Measurements from ENCODE around the gene ULBP2.

Gene ULBP2

DNA sequence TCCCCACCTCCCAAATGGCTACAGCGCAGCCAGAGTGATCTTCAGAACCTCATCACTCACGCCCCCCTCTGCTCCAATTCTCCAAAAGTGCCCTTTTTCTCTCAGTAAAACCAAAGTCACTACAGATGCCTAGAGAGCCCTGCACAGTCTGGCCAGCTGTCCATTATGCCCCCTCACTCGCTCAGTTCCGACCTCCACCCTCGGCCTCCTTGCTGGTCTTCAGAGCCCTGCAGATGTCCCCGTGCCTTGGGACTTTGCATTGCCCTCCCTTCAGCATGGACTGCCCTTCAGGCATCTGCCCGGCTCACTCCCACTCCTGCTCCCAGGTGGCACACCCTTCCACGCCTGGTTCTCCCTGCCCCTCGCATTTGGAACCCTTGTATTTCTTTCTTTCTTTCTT, 42.8 kb upstream of the ULBP2 start:
- TF ChIP-seq ZFX (IDR thresholded peaks at IDR 0.05; ENCODE audit: borderline replicate concordance), result no peak
- TF ChIP-seq, protein P1, sequence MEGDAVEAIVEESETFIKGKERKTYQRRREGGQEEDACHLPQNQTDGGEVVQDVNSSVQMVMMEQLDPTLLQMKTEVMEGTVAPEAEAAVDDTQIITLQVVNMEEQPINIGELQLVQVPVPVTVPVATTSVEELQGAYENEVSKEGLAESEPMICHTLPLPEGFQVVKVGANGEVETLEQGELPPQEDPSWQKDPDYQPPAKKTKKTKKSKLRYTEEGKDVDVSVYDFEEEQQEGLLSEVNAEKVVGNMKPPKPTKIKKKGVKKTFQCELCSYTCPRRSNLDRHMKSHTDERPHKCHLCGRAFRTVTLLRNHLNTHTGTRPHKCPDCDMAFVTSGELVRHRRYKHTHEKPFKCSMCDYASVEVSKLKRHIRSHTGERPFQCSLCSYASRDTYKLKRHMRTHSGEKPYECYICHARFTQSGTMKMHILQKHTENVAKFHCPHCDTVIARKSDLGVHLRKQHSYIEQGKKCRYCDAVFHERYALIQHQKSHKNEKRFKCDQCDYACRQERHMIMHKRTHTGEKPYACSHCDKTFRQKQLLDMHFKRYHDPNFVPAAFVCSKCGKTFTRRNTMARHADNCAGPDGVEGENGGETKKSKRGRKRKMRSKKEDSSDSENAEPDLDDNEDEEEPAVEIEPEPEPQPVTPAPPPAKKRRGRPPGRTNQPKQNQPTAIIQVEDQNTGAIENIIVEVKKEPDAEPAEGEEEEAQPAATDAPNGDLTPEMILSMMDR (IDR thresholded peaks at IDR 0.05), result no peak
- H3K27ac ChIP-seq, result no peak overlapping the region

DNA sequence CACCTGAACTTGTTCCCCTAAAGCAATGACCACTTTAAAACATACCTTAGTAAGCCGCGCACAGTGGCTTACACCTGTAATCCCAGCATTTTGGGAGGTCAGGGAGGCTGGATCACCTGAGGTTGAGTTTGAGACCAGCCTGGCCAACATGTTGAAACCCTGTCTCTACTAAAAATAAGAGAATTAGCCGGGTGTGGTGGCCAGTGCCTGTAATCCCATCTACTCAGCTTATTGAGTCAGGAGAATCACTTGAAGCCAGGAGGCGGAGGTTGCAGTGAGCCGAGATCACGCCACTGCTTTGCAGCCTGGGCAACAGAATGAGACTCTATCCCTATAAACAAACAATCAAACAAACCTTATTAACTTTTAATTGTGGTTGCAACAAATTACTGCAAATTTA, 42.3 kb upstream of the ULBP2 start:
- no peak for TF ChIP-seq ZFX (IDR thresholded peaks at IDR 0.05; ENCODE audit: borderline replicate concordance)
- TF ChIP-seq, protein P1 (IDR thresholded peaks at IDR 0.05), result no peak
- H3K27ac ChIP-seq, result no peak overlapping the region

DNA sequence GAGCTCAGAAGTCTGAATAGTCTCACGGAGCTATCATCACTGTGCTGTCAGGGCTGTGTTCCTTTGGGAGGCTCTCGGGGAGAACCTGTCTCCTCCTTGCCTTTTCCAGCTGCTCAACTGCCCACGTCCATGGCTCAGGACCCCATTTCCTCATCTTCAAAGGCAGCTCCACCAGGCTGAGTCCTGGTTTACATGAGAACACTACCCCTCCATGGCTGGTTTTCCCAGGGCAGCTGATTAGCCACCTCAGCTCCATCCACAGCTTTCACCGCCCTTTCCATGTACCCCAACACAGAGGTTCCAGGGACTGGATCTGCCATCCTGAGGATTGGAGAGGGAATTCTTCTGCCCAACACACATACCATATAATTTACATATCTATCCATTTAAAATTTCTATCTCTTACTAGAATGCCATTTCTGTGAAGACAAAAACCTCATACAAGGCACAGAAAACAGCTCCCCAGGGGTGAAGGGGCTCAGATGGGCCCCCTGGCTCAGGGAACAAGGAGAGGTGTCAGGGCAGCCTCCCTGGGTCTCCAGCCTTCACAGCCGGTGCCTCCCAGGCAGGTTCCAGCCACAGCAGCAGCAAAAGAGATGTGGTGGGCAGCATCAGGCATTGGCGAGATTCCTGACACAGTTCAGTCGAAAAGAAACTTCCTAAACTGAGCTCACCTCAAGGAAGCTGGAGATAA, 41.7 kb upstream of the ULBP2 start:
- H3K27ac ChIP-seq, result no peak overlapping the region
- no peak for TF ChIP-seq ZFX (IDR thresholded peaks at IDR 0.05; ENCODE audit: borderline replicate concordance)
- TF ChIP-seq, protein P1 (IDR thresholded peaks at IDR 0.05), result no peak

DNA sequence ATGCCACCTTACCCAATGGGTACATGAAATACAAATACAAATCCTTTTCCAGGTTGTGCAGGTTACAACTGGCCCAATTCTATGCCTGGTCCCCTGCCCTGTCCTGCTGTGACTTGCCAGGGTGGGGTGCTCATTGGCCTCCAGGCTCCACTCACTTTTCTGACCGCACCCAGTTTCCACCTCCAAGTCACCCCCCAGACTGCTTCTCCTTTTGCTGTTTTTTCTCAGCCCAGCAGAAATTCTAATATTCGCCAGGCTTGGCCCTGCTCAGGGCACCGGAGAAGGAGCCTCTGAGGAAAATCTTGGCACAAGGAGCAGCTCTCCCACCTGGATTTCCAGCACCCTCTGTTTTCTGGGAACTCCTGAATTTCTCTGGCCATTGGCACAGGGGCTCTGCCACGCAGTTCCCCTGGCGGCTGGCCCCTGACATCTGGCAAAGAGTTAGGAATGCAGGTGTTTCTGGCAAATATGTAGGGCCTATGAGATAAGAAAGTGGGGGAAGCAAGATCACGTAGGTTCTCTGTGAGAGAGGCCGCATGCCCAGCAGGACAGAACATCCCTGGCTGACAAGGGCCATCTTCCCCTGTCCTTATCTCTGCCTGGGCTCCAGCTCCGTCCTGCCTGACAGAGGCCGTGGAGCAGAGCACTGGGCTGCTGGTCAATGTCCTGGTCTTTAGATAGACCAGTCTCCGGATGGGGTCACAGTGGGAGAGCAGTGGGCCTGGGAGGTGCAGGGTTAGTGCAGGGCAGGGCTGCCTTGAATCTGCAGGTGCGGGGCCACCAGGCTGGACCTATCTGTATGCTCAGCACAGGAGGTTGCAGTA, 41.0 kb upstream of the ULBP2 start:
- H3K27ac ChIP-seq, result no peak overlapping the region
- TF ChIP-seq ZFX (IDR thresholded peaks at IDR 0.05; ENCODE audit: borderline replicate concordance), result no peak
- TF ChIP-seq, protein P1 (IDR thresholded peaks at IDR 0.05), result no peak

DNA sequence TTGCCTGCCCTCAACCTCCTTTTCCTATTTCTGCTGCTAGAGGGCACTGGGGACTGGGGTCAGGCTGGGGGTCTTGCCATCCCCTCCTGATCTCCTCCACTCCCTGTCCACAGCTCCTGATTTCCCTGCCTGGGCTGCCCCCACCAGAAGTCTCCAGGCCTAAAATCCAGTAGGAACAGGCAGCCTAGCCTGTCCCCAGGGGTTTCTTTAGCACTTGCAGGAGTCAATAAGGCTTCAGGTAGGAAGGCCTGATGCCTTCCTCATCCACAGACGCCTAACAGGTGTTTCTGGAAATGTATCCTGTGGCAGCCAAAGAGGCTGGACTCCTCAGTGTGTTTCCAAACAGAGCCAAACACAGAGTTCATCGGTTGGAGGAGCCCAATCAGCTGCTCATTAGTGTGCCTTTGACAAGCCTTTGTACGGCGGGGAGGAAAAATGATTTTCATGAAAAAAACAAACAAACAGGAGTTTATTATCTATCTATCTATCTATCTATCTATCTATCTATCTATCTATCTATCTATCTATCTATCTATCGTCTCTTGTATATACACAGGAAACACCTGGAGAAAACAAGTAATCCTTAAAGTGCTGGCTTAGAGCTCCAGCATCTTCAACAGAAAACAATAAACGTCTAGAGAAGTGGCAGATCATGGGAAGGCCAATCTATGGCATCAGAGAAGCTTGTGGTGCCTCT, 40.2 kb upstream of the ULBP2 start:
- no peak for TF ChIP-seq ZFX (IDR thresholded peaks at IDR 0.05; ENCODE audit: borderline replicate concordance)
- TF ChIP-seq, protein P1 (IDR thresholded peaks at IDR 0.05), result no peak
- no peak overlapping the region for H3K27ac ChIP-seq

DNA sequence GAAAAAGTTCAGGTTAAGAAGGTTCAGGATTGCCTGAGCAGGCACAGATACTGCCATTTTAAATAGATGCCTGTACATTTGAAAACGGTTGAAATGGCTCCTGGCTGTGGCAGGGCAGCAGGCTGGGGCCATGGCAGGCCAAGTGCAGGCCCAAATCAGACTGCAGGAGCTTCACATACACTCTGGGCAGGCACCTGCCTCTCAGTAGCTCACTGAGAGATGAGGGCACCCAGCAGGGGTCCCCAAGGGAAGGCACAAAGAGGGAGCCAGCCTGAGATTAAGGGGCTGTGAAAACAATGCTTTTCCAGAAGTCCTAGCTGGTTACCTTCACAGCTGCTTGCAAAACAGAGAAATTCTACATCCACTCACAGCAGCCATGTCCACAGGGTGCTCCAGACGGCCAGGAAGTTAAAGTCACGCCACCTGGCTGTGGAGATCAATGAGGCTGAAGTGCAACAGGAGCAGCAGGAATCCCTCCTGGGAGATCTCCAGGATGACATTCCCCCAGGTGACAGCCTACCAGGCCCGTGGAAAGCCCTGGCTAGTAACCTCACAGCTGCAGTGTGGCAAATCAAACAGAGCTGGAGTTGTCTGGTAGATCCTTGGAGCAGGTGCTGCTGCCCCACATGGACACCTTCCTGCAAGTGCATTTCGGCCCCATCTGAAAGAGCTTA, 37.7 kb upstream of the ULBP2 start:
- H3K27ac ChIP-seq, result no peak overlapping the region
- TF ChIP-seq, protein P1 (IDR thresholded peaks at IDR 0.05), result no peak
